HCT116 (cell line): ENCODE measurements around the gene SAMD14.

ENCODE experiments used
- ATF3 ChIP-seq: IDR thresholded peaks from 2 replicates; pipeline ENCODE4 v1.6.1; 2012
- CBX3 ChIP-seq: IDR thresholded peaks from 2 replicates; pipeline ENCODE4 v1.6.1; 2012; ENCODE audit warnings: low read depth
- CEBPB ChIP-seq: IDR thresholded peaks from 2 replicates; pipeline ENCODE4 v1.6.1; 2012; ENCODE audit warnings: low read depth
- CTCF ChIP-seq, 3 experiments: fragments of 200-600 bp in 1 of 3; sonication (generic) in 1 of 3; IDR thresholded peaks in 2 of 3; conservative IDR thresholded peaks in 1 of 3; 2 replicates each; pipeline ENCODE4 v1.5.1; 2012 to 2017; ENCODE audit warnings: low read depth in 2 of 3, low read length in 2 of 3, antibody characterized with exemption in 1 of 3, borderline replicate concordance in 1 of 3, control low read depth in 1 of 3, mild to moderate bottlenecking in 1 of 3, mixed read lengths in 1 of 3, mixed run types in 1 of 3, moderate library complexity in 1 of 3; ENCODE audit not compliant: insufficient read depth in 1 of 3
- EZH2 ChIP-seq: fragments of 200-600 bp; sonication (generic); IDR thresholded peaks from 2 replicates; pipeline ENCODE4 v1.6.1; 2017; ENCODE audit warnings: antibody characterized with exemption, mixed run types
- JUND ChIP-seq: IDR thresholded peaks from 2 replicates; pipeline ENCODE4 v1.6.1; 2012
- POLR2A ChIP-seq: IDR thresholded peaks from 2 replicates; pipeline ENCODE4 v1.7.0; 2011; ENCODE audit warnings: borderline replicate concordance; ENCODE audit not compliant: insufficient read depth, insufficient read length; ENCODE audit errors: extremely low read depth

- TF ChIP-seq CBX3 (no peak), CTCF (IDR thresholded peaks at IDR 0.05 in 2 of 3, conservative IDR thresholded peaks at IDR 0.05 in 1 of 3; ENCODE audit: borderline replicate concordance in 1 of 3, insufficient read depth in 1 of 3, low read depth in 2 of 3, low read length in 2 of 3) (no peak), EZH2 (no peak), JUND (no peak), CEBPB (no peak), POLR2A (no peak), ATF3 (no peak)
Measured at GRCh38 chr17:50099003-50099402, 31.0 kb downstream of the SAMD14 start.
